ENCODE measurements around the gene PGAP1. TPM values are rescaled to one million over a fixed set of nuclear protein-coding genes. Genes with fewer than 3 reads are reported as not detected.

The PGAP1 gene
- total and polyA plus RNA-seq, 2 of the 8 experiments (the other 6 are each of a cell fraction or from before 2014, with no cell fraction given) = 8.3 to 24.1 TPM

GRCh38 chr2:196971574-196972279, 45.2 kb upstream of the PGAP1 start (continued):
- TF ChIP-seq, protein P1, sequence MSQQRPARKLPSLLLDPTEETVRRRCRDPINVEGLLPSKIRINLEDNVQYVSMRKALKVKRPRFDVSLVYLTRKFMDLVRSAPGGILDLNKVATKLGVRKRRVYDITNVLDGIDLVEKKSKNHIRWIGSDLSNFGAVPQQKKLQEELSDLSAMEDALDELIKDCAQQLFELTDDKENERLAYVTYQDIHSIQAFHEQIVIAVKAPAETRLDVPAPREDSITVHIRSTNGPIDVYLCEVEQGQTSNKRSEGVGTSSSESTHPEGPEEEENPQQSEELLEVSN (IDR thresholded peaks at IDR 0.05) = no peak
- TF ChIP-seq RFX5 (IDR thresholded peaks at IDR 0.05; ENCODE audit: borderline replicate concordance, low read depth, low read length) (no peak), SUZ12 (IDR thresholded peaks at IDR 0.05; ENCODE audit: low read length) (no peak), CHD7 (IDR thresholded peaks at IDR 0.05; ENCODE audit: insufficient replicate concordance, low read length) (no peak), CHD1 (IDR thresholded peaks at IDR 0.05; ENCODE audit: low read depth, low read length) (no peak), CEBPB (IDR thresholded peaks at IDR 0.05; ENCODE audit: low read depth, low read length) (no peak)

Data from H1 (cell line).